Mammary epithelial cell (primary cell): ENCODE results near the gene MACROD1.

Experiments
- EZH2 ChIP-seq: IDR thresholded peaks from 2 replicates; pipeline ENCODE4 v1.6.1; 2012; ENCODE audit warnings: low read length, inconsistent platforms, borderline replicate concordance
- TF ChIP-seq, protein P1 (sequence below), 2 donors: IDR thresholded peaks in 1 of 2; conservative IDR thresholded peaks in 1 of 2; 2 replicates each; pipeline ENCODE4 v1.5.1; 2011 to 2012; ENCODE audit warnings: inconsistent platforms in 2 of 2, low read length in 2 of 2, mild to moderate bottlenecking in 2 of 2, control low read depth in 1 of 2, low read depth in 1 of 2; ENCODE audit not compliant: insufficient read depth in 1 of 2; ENCODE audit errors: extremely low read depth in 1 of 2

DNA sequence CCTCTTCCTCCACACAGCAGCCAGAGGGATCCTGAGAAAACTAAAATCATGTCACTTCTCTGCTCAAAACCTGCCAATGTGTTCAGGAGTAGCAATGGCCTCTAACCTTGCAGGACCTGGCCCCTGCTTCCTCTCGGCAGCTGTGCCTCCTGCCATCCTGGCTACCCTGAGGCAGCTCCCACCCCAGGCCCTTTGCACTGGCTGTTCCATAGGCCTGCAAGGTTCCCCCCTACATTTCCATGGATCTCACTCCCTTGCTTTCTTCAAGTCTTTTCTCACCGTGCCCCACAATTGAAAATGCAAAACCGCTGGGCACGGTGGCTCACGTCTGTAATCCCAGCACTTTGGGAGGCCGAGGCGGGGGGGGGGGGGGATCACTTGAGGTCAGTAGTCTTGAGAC, 18.0 kb upstream of the MACROD1 start:
- TF ChIP-seq, protein P1, sequence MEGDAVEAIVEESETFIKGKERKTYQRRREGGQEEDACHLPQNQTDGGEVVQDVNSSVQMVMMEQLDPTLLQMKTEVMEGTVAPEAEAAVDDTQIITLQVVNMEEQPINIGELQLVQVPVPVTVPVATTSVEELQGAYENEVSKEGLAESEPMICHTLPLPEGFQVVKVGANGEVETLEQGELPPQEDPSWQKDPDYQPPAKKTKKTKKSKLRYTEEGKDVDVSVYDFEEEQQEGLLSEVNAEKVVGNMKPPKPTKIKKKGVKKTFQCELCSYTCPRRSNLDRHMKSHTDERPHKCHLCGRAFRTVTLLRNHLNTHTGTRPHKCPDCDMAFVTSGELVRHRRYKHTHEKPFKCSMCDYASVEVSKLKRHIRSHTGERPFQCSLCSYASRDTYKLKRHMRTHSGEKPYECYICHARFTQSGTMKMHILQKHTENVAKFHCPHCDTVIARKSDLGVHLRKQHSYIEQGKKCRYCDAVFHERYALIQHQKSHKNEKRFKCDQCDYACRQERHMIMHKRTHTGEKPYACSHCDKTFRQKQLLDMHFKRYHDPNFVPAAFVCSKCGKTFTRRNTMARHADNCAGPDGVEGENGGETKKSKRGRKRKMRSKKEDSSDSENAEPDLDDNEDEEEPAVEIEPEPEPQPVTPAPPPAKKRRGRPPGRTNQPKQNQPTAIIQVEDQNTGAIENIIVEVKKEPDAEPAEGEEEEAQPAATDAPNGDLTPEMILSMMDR (conservative IDR thresholded peaks at IDR 0.05 in 1 of 2, IDR thresholded peaks at IDR 0.05 in 1 of 2; ENCODE audit: extremely low read depth in 1 of 2, insufficient read depth in 1 of 2, low read depth in 1 of 2, low read length in 2 of 2), result no peak
- no peak for TF ChIP-seq EZH2
